Fibroblast of lung (primary cell): ENCODE results near the gene SCAF1.

Experiments
- CTCF ChIP-seq, 2 donors: IDR thresholded peaks in 1 of 2; conservative IDR thresholded peaks in 1 of 2; 1 replicate in 1 of 2; 2 replicates in 1 of 2; pipeline ENCODE4 v1.5.1; 2011 to 2012; ENCODE audit warnings: low read length in 2 of 2, control low read depth in 1 of 2, inconsistent platforms in 1 of 2, low read depth in 1 of 2, mild to moderate bottlenecking in 1 of 2
- EZH2 ChIP-seq: IDR thresholded peaks from 2 replicates; pipeline ENCODE4 v1.5.1; 2012; ENCODE audit warnings: low read length, control low read depth, mild to moderate bottlenecking; ENCODE audit errors: missing control alignments

GRCh38 chr19:49676136-49676783, 34.3 kb downstream of the SCAF1 start:
- TF ChIP-seq CTCF (conservative IDR thresholded peaks at IDR 0.05 in 1 of 2, IDR thresholded peaks at IDR 0.05 in 1 of 2; ENCODE audit: low read depth in 1 of 2, low read length in 2 of 2), result no peak
- no peak for TF ChIP-seq EZH2
